SK-N-SH (cell line): ENCODE results near the gene ALDH16A1.
"Not testable (repeated sequence)": the region's sequence is repeated elsewhere in the genome, so short reads cannot be mapped to it uniquely, and the experiment has no call there.

ENCODE experiments used
- CHD2 ChIP-seq: fragments of 150-350 bp; IDR thresholded peaks from 2 replicates; pipeline ENCODE4 v1.6.1; 2018; ENCODE audit warnings: low read length; ENCODE audit not compliant: partially characterized antibody
- EP300 ChIP-seq, 2 experiments: IDR thresholded peaks; 2 replicates each; pipeline versions ENCODE4 v1.4.0 to v1.6.1; 2012; ENCODE audit warnings: borderline replicate concordance in 1 of 2, low read depth in 1 of 2, low read length in 1 of 2
- MXI1 ChIP-seq: IDR thresholded peaks from 2 replicates; pipeline ENCODE4 v1.6.1; 2012; ENCODE audit warnings: mild to moderate bottlenecking, low read depth, low read length, improper control_type of control experiment
- RAD21 ChIP-seq: IDR thresholded peaks from 2 replicates; pipeline ENCODE4 v1.6.1; 2012; ENCODE audit warnings: mild to moderate bottlenecking, low read length
- RFX5 ChIP-seq: IDR thresholded peaks from 2 replicates; pipeline ENCODE4 v1.6.1; 2012; ENCODE audit warnings: mild to moderate bottlenecking, improper control_type of control experiment, low read length
- RXRA ChIP-seq: IDR thresholded peaks from 2 replicates; pipeline ENCODE4 v1.4.0; 2012; ENCODE audit warnings: low read depth, mild to moderate bottlenecking, borderline replicate concordance
- SIN3A ChIP-seq: IDR thresholded peaks from 2 replicates; pipeline ENCODE4 v1.6.1; 2012; ENCODE audit warnings: low read depth, mild to moderate bottlenecking, low read length, moderate library complexity, borderline replicate concordance
- SMC3 ChIP-seq: IDR thresholded peaks from 2 replicates; pipeline ENCODE4 v1.6.1; 2012; ENCODE audit warnings: low read depth, low read length, improper control_type of control experiment
- TAF1 ChIP-seq: IDR thresholded peaks from 2 replicates; pipeline ENCODE4 v1.6.1; 2012; ENCODE audit warnings: low read depth, mild to moderate bottlenecking, low read length, moderate library complexity, borderline replicate concordance
- TEAD4 ChIP-seq: IDR thresholded peaks from 2 replicates; pipeline ENCODE4 v1.4.0; 2012; ENCODE audit warnings: mild to moderate bottlenecking, borderline replicate concordance; ENCODE audit not compliant: insufficient read depth
- TF ChIP-seq, protein P1 (sequence below): fragments of 200-600 bp; sonication (generic); IDR thresholded peaks from 2 replicates; pipeline ENCODE4 v1.6.1; 2017; ENCODE audit warnings: antibody characterized with exemption, mild to moderate bottlenecking, moderate library complexity
- TF ChIP-seq, protein P2 (sequence below): fragments of 150-350 bp; IDR thresholded peaks from 2 replicates; pipeline ENCODE4 v1.6.1; 2017; ENCODE audit warnings: antibody characterized with exemption, low read length, low read depth, borderline replicate concordance
- TF ChIP-seq, protein P3 (sequence below): IDR thresholded peaks from 2 replicates; pipeline ENCODE4 v1.4.0; 2012; ENCODE audit warnings: low read depth
- TF ChIP-seq, protein P4 (sequence below): IDR thresholded peaks from 2 replicates; pipeline ENCODE4 v1.4.0; 2012; ENCODE audit warnings: low read depth, borderline replicate concordance

DNA sequence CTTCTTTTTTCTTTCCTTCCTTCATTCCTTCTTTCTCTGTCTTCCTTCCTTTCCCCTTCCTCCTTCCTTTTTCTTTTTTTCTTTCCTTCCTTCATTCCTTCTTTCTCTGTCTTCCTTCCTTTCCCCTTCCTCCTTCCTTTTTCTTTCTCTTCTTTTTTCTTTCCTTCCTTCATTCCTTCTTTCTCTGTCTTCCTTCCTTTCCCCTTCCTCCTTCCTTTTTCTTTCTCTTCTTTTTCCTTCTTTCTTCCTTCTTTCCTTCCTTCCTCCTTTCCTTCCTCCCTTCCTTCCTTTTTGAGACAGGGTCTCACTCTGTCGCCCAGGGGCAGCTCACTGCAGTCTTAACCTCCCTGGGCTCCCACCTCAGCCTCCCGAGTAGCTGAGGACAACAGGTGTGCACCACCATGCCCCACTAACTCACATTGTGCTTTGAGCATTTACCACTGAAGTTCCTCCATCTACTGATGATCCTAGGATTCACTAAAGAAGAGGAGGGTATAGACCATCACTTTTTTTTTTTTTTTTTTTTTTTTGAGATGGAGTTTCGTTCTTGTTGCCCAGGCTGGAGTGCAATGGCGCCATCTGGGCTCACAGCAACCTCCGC lies 8.8 kb upstream of the ALDH16A1 start:
- TF ChIP-seq, protein P1, sequence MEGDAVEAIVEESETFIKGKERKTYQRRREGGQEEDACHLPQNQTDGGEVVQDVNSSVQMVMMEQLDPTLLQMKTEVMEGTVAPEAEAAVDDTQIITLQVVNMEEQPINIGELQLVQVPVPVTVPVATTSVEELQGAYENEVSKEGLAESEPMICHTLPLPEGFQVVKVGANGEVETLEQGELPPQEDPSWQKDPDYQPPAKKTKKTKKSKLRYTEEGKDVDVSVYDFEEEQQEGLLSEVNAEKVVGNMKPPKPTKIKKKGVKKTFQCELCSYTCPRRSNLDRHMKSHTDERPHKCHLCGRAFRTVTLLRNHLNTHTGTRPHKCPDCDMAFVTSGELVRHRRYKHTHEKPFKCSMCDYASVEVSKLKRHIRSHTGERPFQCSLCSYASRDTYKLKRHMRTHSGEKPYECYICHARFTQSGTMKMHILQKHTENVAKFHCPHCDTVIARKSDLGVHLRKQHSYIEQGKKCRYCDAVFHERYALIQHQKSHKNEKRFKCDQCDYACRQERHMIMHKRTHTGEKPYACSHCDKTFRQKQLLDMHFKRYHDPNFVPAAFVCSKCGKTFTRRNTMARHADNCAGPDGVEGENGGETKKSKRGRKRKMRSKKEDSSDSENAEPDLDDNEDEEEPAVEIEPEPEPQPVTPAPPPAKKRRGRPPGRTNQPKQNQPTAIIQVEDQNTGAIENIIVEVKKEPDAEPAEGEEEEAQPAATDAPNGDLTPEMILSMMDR: not testable (repeated sequence)
- TF ChIP-seq SIN3A; RXRA; MXI1; SMC3; TAF1; TEAD4; RFX5; RAD21; CHD2; EP300 (IDR thresholded peaks at IDR 0.05; ENCODE audit: borderline replicate concordance in 1 of 2, low read depth in 1 of 2, low read length in 1 of 2): not testable (repeated sequence)
- TF ChIP-seq, protein P2, sequence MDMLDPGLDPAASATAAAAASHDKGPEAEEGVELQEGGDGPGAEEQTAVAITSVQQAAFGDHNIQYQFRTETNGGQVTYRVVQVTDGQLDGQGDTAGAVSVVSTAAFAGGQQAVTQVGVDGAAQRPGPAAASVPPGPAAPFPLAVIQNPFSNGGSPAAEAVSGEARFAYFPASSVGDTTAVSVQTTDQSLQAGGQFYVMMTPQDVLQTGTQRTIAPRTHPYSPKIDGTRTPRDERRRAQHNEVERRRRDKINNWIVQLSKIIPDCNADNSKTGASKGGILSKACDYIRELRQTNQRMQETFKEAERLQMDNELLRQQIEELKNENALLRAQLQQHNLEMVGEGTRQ: not testable (repeated sequence)
- TF ChIP-seq, protein P3, sequence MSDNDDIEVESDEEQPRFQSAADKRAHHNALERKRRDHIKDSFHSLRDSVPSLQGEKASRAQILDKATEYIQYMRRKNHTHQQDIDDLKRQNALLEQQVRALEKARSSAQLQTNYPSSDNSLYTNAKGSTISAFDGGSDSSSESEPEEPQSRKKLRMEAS: not testable (repeated sequence)
- TF ChIP-seq, protein P4, sequence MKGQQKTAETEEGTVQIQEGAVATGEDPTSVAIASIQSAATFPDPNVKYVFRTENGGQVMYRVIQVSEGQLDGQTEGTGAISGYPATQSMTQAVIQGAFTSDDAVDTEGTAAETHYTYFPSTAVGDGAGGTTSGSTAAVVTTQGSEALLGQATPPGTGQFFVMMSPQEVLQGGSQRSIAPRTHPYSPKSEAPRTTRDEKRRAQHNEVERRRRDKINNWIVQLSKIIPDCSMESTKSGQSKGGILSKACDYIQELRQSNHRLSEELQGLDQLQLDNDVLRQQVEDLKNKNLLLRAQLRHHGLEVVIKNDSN: not testable (repeated sequence)
